Endothelial cell of umbilical vein (primary cell): Measurements from ENCODE around the gene PARD6G.

Experiments
- CTCF ChIP-seq, 2 donors: IDR thresholded peaks; 1 replicate in 1 of 2; 2 replicates in 1 of 2; pipeline ENCODE4 v1.5.1; 2011; ENCODE audit warnings: low read length in 2 of 2, mild to moderate bottlenecking in 2 of 2, moderate library complexity in 2 of 2, control low read depth in 1 of 2, inconsistent platforms in 1 of 2, low read depth in 1 of 2; ENCODE audit not compliant: insufficient read depth in 1 of 2; ENCODE audit errors: extremely low read depth in 1 of 2
- EZH2 ChIP-seq: IDR thresholded peaks from 2 replicates; pipeline ENCODE4 v1.6.1; 2012; ENCODE audit warnings: borderline replicate concordance, low read depth, mild to moderate bottlenecking, moderate library complexity, low read length, inconsistent platforms; ENCODE audit not compliant: severe bottlenecking
- GATA2 ChIP-seq: IDR thresholded peaks from 2 replicates; pipeline ENCODE4 v1.7.0; 2011; ENCODE audit warnings: low read depth, mild to moderate bottlenecking, moderate library complexity, mixed read lengths, low read length; ENCODE audit not compliant: insufficient read length, insufficient read depth
- JUN ChIP-seq: IDR thresholded peaks from 2 replicates; pipeline ENCODE4 v1.6.1; 2011; ENCODE audit warnings: borderline replicate concordance, low read depth; ENCODE audit not compliant: insufficient read length, insufficient read depth
- MAX ChIP-seq: IDR thresholded peaks from 2 replicates; pipeline ENCODE4 v1.6.1; 2011; ENCODE audit not compliant: insufficient read depth, insufficient read length
- POLR2A ChIP-seq: IDR thresholded peaks from 2 replicates; pipeline ENCODE4 v1.6.1; 2012; ENCODE audit warnings: low read depth, mild to moderate bottlenecking, control low read depth, low read length
- POLR2AphosphoS5 ChIP-seq: IDR thresholded peaks from 2 replicates; pipeline ENCODE4 v1.6.1; 2012; ENCODE audit warnings: low read depth, mild to moderate bottlenecking, control low read depth, low read length, moderate library complexity; ENCODE audit not compliant: insufficient read depth

- TF ChIP-seq POLR2AphosphoS5 (no peak), CTCF (IDR thresholded peaks at IDR 0.05; ENCODE audit: extremely low read depth in 1 of 2, insufficient read depth in 1 of 2, low read depth in 1 of 2, low read length in 2 of 2) (no peak), POLR2A (no peak), EZH2 (no peak), JUN (no peak), MAX (no peak), GATA2 (no peak)
Measured at GRCh38 chr18:80232030-80232429, 15.3 kb downstream of the PARD6G start.
